Activated T-helper 2 cell treated with anti-CD3 and anti-CD28 coated beads, Interferon-gamma antibody, Interleukin-2, Interleukin-4, amounts not matched to agents 10 μg/mL and 5 μg/mL and 100 μg/mL, durations not matched to agents 14 hours and 24 hours and 36 hours (primary cell): ENCODE data around the gene SENP6. TPM values are rescaled to one million over a fixed set of nuclear protein-coding genes. Genes with fewer than 3 reads are reported as not detected.
A peak's percentile ranks its signal among the peaks of the same experiment; 100 is the strongest.

Experiments used
- DNase-seq: peaks from one replicate; pipeline ENCODE4 v3.0.0; 2021; ENCODE audit warnings: low spot score
- H3K27ac Mint-ChIP-seq: one replicate; pipeline ENCODE4 v1.8.0; 2021; ENCODE audit warnings: mixed read lengths
- H3K27me3 Mint-ChIP-seq: one replicate; pipeline ENCODE4 v1.8.0; 2021; ENCODE audit warnings: low read depth, mixed read lengths
- H3K36me3 Mint-ChIP-seq: one replicate; pipeline ENCODE4 v1.8.0; 2021; ENCODE audit warnings: low read depth, mixed read lengths
- H3K4me1 Mint-ChIP-seq: one replicate; pipeline ENCODE4 v1.8.0; 2021; ENCODE audit warnings: low read depth, mixed read lengths
- H3K4me3 Mint-ChIP-seq: one replicate; pipeline ENCODE4 v1.8.0; 2021; ENCODE audit warnings: low read depth, mild to moderate bottlenecking, moderate library complexity, mixed read lengths
- H3K9me3 Mint-ChIP-seq: one replicate; pipeline ENCODE4 v1.8.0; 2021; ENCODE audit warnings: mixed read lengths
- intact Hi-C: fragments of 100-400 bp; cut with micrococcal nuclease; formaldehyde crosslinking; loops from one replicate; pipeline ENCODE4 v1.15.1; 2023
- total RNA-seq: library from RNA; stranded (reverse); gene quantifications from 2 replicates; pipeline ENCODE4 v1.2.3, GENCODE V29; 2022

SENP6 gene
- total RNA-seq, 1 donor from 2014 or later, result 73.8 TPM

- peaks cover 28% of the 10 kb centered on the region for H3K36me3 Mint-ChIP-seq
- peak overlapping the region; percentile 81 for H3K27ac Mint-ChIP-seq
- H3K9me3 Mint-ChIP-seq, result no peaks in the 10 kb centered on the region
- DNase-seq, result no peak
- H3K27me3 Mint-ChIP-seq, result no peaks in the 10 kb centered on the region
- intact Hi-C loops, result loop anchor here (5.0 kb wide), 1 partner anchor 221 kb away; no protein-coding TSS in a partner anchor
- H3K4me3 Mint-ChIP-seq, result no peak overlapping the region
- H3K4me1 Mint-ChIP-seq, result peaks cover 65% of the 10 kb centered on the region
Observed at GRCh38 chr6:75611011-75611701, 9.5 kb downstream of the SENP6 start.

GRCh38 chr6:75611702-75612375 lies 10.2 kb downstream of the SENP6 start:
- Mint-ChIP-seq H3K36me3 (peaks cover 25% of the 10 kb centered on the region), H3K4me3 (peak overlapping the region; percentile 7), H3K27ac (peak overlapping the region; percentile 81), H3K27me3 (no peaks in the 10 kb centered on the region), H3K9me3 (no peaks in the 10 kb centered on the region), H3K4me1 (peaks cover 62% of the 10 kb centered on the region)
- DNase-seq, result no peak
- intact Hi-C loops, result loop anchor here (1.0 to 5.0 kb wide), 2 partner anchors 9 to 220 kb away; no protein-coding TSS in a partner anchor

- Mint-ChIP-seq H3K27me3 (no peaks in the 10 kb centered on the region), H3K27ac (peak overlapping the region; percentile 81), H3K4me1 (peaks cover 60% of the 10 kb centered on the region), H3K36me3 (peaks cover 24% of the 10 kb centered on the region), H3K9me3 (no peaks in the 10 kb centered on the region), H3K4me3 (peak overlapping the region; percentile 30)
- intact Hi-C loops, result loop anchor here (1.0 to 5.0 kb wide), 2 partner anchors 9 to 220 kb away; no protein-coding TSS in a partner anchor
- no peak for DNase-seq
Observed at GRCh38 chr6:75612434-75612833, 10.8 kb downstream of the SENP6 start.

- no peaks in the 10 kb centered on the region for H3K9me3 Mint-ChIP-seq
- H3K4me3 Mint-ChIP-seq, result peak overlapping the region; percentile 30
- peak overlapping the region; percentile 81 for H3K27ac Mint-ChIP-seq
- DNase-seq, result no peak
- H3K36me3 Mint-ChIP-seq, result peaks cover 27% of the 10 kb centered on the region
- intact Hi-C loops, result loop anchor here (5.0 kb wide), 1 partner anchor 219 kb away; no protein-coding TSS in a partner anchor
- peaks cover 55% of the 10 kb centered on the region for H3K4me1 Mint-ChIP-seq
- no peaks in the 10 kb centered on the region for H3K27me3 Mint-ChIP-seq
Observed at GRCh38 chr6:75613056-75613501, 11.4 kb downstream of the SENP6 start.

GRCh38 chr6:75618437-75618836 lies 16.8 kb downstream of the SENP6 start:
- peaks cover 45% of the 10 kb centered on the region for H3K36me3 Mint-ChIP-seq
- H3K4me3 Mint-ChIP-seq, result no peak overlapping the region
- intact Hi-C loops, result no loop called here
- no peaks in the 10 kb centered on the region for H3K27me3 Mint-ChIP-seq
- peaks cover 30% of the 10 kb centered on the region for H3K4me1 Mint-ChIP-seq
- H3K9me3 Mint-ChIP-seq, result no peaks in the 10 kb centered on the region
- peak overlapping the region; percentile 17 for H3K27ac Mint-ChIP-seq
- DNase-seq, result no peak

- Mint-ChIP-seq H3K27ac (no peak overlapping the region), H3K27me3 (no peaks in the 10 kb centered on the region), H3K36me3 (peaks cover 49% of the 10 kb centered on the region), H3K4me1 (peaks cover 26% of the 10 kb centered on the region), H3K9me3 (no peaks in the 10 kb centered on the region), H3K4me3 (no peak overlapping the region)
- intact Hi-C loops, result no loop called here
- no peak for DNase-seq
Observed at GRCh38 chr6:75619230-75619899, 17.7 kb downstream of the SENP6 start.

GRCh38 chr6:75620381-75621304 lies 19.0 kb downstream of the SENP6 start:
- H3K27ac Mint-ChIP-seq, result peak overlapping the region; percentile 35
- peaks cover 26% of the 10 kb centered on the region for H3K4me1 Mint-ChIP-seq

GRCh38 chr6:75621846-75622245 lies 20.2 kb downstream of the SENP6 start:
- Mint-ChIP-seq H3K36me3 (peaks cover 50% of the 10 kb centered on the region), H3K27ac (no peak overlapping the region), H3K4me3 (no peak overlapping the region), H3K9me3 (no peaks in the 10 kb centered on the region), H3K27me3 (no peaks in the 10 kb centered on the region), H3K4me1 (peaks cover 23% of the 10 kb centered on the region)
- intact Hi-C loops, result no loop called here
- no peak for DNase-seq

More at GRCh38 chr6:75620381-75621304, 19.0 kb downstream of the SENP6 start:
- intact Hi-C loops, result no loop called here
- Mint-ChIP-seq H3K4me3 (no peak overlapping the region), H3K36me3 (peaks cover 50% of the 10 kb centered on the region), H3K27me3 (no peaks in the 10 kb centered on the region), H3K9me3 (no peaks in the 10 kb centered on the region)
- DNase-seq, result no peak

- Mint-ChIP-seq H3K36me3 (peaks cover 46% of the 10 kb centered on the region), H3K9me3 (no peaks in the 10 kb centered on the region), H3K27ac (no peak overlapping the region), H3K27me3 (no peaks in the 10 kb centered on the region), H3K4me1 (peaks cover 20% of the 10 kb centered on the region), H3K4me3 (no peak overlapping the region)
- no peak for DNase-seq
- intact Hi-C loops, result no loop called here
Observed at GRCh38 chr6:75623491-75623890, 21.8 kb downstream of the SENP6 start.

GRCh38 chr6:75624335-75624734 lies 22.7 kb downstream of the SENP6 start:
- intact Hi-C loops, result no loop called here
- H3K27me3 Mint-ChIP-seq, result no peaks in the 10 kb centered on the region
- H3K36me3 Mint-ChIP-seq, result peaks cover 44% of the 10 kb centered on the region
- H3K9me3 Mint-ChIP-seq, result no peaks in the 10 kb centered on the region
- H3K4me3 Mint-ChIP-seq, result no peak overlapping the region
- H3K27ac Mint-ChIP-seq, result no peak overlapping the region
- no peak for DNase-seq
- peaks cover 14% of the 10 kb centered on the region for H3K4me1 Mint-ChIP-seq

GRCh38 chr6:75624988-75625387 lies 23.3 kb downstream of the SENP6 start:
- no peak overlapping the region for H3K4me3 Mint-ChIP-seq
- peaks cover 50% of the 10 kb centered on the region for H3K36me3 Mint-ChIP-seq
- intact Hi-C loops, result no loop called here
- no peaks in the 10 kb centered on the region for H3K27me3 Mint-ChIP-seq
- no peak overlapping the region for H3K27ac Mint-ChIP-seq
- no peak for DNase-seq
- H3K9me3 Mint-ChIP-seq, result no peaks in the 10 kb centered on the region
- H3K4me1 Mint-ChIP-seq, result peaks cover 12% of the 10 kb centered on the region

GRCh38 chr6:75626561-75626960 lies 24.9 kb downstream of the SENP6 start:
- Mint-ChIP-seq H3K9me3 (no peaks in the 10 kb centered on the region), H3K4me3 (no peak overlapping the region), H3K27me3 (no peaks in the 10 kb centered on the region), H3K36me3 (peaks cover 48% of the 10 kb centered on the region), H3K27ac (no peak overlapping the region), H3K4me1 (no peaks in the 10 kb centered on the region)
- no peak for DNase-seq
- intact Hi-C loops, result no loop called here
